HK-2 (cell line): ENCODE data around the gene IFNA14.
"Not testable (repeated sequence)": the region's sequence is repeated elsewhere in the genome, so short reads cannot be mapped to it uniquely, and the experiment has no call there.

Experiments
- DNase-seq: peaks from one replicate; pipeline ENCODE4 v3.0.0-alpha.2; 2018; ENCODE audit not compliant: unreplicated experiment

The IFNA14 gene

DNA sequence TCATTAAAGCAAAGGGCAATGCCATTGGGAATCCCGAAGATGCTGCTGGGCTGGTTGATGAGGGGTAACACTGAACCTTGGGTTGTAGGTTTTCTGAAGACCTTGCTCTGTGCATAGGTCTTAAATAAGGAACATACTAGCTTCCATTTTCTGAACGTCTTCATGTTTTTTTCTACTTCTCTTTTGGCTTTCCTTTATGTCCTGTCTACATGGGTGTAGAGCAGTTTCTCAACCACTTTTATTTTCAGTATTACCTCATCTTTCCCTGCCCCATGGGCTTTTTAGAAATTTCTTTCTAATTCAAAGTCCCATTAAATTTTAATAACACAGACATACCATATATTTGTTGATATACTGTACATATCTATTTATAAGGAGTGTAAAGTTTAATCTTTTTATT lies at the start of gene IFNA14:
IFNA14 (minus strand) TSS at position 95 of the 400 bp plus-strand sequence; CDS start at position 25, 70 bp downstream.
- no peak for DNase-seq

DNA sequence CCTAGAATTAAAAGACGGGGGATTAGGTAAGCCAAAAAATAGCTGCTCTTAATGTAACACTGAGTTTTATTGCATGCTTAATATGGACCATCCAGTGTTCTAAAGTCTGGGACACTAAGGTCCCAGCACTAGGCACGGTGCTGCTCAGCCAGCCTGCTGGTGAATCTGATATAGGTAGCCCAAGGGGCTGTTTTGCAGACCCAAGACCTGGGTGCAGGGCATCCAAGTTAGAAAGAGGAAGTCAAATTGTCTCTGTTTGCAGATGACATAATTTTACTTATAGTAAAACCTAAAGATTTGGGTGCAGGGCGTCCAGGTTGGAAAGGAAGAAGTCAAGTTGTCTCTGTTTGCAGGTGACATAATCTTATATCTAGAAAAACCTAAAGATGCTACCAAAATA lies 47.5 kb upstream of the IFNA14 start:
- no peak for DNase-seq

DNA sequence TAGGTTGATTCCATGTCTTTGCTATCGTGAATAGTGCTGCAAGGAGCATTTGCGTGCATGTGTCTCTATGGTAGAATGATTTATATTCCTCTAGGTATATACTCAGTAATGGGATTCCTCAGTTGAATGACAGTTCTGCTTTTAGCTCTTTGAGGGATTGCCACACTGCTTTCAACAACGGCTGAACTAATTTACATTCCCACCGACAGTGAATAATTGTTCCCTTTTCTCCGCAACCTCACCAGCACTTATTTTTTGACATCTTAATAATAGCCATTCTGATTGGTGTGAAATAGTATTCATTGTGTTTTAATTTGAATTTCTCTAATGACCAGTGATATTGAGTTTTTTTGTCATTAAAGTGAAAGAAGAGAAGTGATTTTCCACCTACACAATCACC lies 46.9 kb upstream of the IFNA14 start:
- DNase-seq = no peak

DNA sequence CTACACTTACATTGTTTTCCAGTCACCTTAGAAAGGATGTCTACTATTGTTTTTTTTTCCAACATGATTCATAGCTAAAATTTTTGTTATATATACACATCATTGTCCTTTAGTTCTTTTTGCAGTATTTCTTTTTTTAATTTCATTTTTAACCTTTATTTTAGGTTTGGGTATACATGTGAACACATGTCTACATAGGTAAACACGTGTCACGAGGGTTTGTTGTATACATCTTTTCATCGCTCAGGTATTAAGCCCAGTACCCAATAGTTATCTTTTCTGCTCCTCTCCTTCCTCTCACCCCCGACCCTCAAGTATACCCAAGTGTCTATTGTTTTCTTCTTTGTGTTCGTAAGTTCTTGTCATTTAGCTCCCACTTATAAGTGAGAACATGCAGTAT lies 46.3 kb upstream of the IFNA14 start:
- no peak for DNase-seq

DNA sequence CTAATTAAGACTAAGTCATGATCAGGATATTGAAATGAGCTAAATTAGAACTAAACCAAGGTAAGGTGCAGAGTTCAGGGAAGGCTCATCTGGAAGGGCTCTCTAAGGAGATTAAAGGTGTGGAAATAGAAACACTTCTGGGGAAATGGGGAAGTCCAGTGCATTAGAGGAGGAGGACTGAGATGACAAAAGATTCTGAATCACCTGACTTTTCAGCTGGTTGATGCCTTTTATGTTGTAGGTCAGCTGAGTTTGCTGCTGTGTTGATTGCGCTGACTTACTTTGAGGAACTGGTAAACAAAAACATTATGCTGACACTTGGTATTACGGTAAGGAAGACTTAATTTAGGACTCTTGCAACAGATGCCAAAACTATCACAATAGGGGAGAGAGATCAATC lies 41.5 kb upstream of the IFNA14 start:
- DNase-seq = no peak

DNA sequence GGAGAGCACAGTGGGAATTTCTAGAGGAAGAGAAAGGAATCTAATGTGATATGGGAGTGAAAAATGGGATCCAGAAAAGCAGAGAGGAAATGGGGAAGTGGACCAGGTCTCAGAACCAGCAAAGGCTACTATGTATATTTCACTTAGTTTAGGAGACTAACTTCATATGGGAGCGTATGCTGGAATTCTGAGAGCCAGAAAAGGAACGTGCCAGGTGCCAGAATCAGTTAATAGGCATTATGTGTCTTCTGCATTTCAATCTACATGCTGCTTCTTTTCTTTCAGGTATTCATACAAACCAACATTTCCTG lies 28.5 kb upstream of the IFNA14 start:
- DNase-seq = no peak

DNA sequence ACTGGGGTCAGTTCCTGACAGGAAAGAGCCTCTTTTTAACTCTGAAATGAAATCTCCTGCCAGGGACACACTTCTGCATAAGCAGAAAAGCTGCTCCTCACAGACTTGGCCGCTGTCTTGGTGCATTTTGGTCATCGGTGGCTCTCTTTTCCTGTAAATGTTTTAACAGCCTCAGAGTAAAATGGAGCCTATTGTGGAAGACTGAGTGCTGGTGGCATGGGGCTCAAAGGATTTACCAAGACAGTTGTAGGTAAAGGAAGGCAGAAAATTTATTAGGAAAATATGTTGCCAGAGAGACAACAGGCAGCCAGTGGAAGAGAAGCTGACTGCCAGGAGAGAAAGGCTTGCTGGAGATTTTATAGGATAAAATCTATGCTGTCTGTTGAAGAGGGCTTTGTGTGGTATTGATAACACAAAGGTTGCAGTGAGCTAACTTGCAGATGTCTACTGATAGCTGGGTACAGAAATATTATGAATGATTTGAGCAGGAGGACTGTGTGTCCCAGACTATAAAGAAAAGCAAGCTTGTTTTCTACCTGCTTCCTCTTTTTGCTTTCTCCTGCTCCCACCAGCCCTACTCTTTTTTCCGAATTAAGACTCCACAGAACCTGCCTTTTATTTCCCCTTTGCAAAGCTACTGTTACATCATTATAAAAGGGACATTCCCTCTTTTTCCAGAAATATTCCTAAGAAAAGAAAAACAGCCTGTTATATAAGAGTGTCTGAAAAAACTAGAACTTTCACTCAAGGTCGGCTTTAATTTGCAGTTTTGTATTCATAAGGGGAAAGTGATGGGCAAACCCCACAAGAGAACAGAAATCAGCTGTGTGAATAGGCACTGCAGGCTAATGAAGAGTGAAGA lies 27.9 kb upstream of the IFNA14 start:
- DNase-seq = no peak

DNA sequence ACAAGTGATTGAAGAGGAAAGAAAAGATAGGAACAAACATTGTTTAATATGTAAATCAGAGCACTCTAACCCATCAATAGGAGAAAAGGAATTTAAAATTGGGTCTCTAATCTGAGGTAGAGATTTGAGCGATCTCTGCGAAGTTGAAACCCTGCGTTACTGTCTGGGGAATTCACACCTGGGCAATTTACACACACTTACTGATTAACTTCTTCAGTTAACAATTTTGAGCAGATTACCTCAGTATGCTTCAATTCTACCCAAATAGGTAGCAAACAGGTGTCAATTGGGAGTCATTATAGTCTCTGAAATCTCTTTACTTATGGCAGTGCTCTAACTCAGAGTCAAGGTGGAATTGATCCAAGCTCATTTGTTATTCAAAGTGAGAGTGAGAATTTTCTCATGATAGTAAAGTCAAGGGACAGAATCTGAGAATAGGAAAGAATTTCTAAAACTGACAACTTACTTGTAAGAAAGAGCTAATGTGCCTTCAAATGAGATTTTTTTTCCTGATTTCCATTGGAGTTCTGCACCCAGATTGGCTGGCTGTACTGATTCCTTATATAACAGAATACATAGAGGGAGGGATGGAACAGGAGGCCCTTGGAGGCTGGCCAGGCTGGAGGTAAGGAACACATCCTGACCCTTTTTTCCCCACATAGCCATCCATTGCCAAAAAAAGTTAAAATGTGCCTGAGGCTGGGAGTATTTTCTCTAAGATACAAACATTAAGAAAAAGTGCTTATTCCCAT lies 27.1 kb upstream of the IFNA14 start:
- no peak for DNase-seq

DNA sequence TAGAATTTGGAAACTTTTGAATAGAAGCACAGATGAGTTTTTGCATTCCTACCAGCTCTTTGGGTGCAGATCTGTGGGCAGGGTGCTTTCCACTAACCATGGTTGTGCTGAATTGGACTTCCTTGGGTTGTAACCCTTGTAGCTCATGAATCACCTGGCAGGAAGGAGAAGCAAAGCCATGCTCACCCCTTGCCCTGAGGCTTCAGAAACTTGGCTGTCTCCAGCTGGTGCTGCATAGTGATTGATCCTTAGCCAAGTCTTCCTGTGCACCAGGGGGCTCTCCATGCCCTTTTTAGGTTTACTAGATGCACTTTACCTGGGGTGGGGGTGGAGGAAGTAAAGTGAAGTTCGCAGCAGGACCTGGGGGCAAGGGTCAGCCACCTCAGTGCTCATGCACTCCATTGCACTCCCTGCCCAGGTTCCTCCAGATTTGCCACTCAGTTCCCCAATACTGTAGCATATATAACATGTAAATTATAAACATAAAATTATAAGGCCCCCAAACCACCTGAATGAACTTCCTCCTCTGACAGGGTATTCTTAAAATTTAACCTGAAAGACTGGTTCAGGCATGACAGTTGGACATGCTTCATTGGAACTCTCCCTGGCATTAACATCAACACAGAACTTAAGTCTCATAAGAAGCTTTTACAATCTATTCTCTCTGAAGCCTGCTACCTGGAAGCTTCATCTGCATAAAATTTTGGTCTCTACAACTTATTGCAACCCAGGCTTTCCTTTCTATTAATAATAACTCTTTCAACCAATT lies 25.8 kb upstream of the IFNA14 start:
- no peak for DNase-seq

DNA sequence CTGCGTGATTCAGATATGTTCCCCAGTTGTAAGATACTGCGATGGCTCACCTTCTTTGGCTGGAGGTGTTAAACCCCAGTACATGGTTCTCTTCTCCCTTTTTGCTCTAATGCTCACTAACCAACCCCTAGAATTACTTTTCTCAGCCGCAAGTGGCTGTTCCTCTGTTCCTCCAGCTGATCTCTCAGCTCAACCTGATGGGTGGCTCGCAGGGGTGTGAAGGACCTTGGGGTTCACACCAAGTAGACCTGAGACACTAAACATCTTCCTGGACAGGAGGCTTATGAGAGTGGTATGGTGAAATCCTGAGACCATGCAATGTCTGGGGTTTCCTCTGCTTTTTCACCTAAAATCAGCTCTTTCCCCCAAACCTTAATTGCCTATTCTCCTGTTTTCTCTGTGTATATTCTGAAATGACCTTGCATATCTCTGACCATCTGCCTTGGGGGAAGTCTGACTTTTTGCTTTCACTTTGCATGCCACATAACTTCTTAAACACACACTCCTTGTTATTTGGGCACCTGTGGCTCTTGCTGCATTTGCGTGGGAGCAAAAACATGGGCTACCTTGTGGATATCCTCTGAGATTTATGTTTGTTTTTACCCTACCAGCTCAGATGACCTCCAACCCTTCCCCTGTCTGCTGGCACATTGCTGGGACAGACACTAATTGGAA lies 15.9 kb upstream of the IFNA14 start:
- DNase-seq = no peak

DNA sequence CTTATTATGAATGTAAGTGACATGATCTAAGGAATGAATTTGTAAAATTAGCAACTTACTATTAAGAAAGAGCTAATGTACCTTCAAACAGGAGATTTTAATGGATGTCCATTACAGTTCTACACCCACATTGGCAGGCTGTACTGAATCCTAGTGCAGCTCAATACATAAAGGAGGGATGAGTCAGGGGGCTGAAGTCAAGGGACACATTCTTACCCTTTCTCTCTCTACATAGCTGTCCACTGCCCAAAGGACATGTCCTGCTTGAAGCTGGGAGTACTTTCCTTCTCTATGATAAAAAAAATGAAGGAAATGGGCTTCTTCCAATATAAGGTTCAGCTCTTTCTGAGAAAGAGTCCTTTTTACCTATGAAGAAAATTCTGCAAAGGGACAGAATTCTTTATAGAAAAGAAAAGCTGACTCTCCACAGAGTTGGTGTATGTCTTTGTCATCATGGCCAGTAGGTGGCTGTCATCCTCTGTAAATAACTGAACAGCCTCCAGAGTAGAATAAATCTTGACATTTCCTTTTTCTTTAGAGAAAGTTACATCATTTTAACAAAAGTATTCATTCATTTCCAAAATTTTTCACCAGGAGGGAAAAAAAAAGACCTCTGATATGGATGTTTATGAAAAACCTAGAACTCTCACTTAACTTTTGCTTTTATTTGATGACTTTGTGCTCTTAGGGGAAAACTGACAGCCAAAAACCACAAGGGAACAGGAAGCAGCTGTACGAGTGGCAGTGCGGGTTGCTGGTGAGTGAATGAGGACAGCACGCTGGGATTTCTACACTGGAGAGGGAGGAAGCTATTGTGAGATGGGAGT lies 13.1 kb upstream of the IFNA14 start:
- no peak for DNase-seq

DNA sequence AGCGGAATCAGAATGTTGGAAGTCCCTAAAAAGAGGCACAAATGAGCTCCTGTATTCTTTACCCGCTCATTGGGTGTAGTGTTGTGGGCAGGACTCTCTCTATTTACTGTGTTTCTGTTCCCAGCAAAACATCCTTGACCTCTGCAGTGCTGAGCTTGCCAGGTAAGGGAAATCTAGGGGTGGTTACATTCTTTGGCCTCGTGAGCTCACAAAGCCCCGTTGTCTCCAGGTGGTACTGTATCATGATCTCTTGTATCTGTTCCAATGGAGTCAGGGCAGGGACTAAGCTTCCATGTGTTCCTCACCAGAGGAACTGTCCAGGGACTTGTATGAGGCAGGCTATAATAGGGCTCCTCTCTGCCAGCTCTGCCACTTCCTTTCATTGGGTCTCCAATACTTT lies 11.8 kb upstream of the IFNA14 start:
- DNase-seq = no peak

DNA sequence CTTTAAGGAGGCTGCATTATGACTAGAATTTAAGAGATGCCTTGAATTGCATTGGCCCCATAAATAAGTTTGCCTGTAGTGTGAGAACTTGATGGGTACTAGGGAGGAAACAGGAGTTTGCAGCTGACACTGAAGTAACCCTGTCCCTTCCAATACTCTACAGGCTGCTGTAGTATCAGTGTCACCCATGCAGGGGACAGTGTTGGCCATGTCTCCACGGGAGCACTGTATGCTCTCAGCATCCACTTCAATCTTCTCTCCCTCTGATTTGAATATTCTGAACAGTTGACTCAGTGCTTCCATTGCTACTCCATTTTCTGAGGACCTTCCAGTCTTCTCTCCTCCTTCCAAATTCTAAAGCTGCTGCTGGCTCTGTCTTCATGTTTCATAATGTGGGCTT lies 11.4 kb upstream of the IFNA14 start:
- DNase-seq = no peak

DNA sequence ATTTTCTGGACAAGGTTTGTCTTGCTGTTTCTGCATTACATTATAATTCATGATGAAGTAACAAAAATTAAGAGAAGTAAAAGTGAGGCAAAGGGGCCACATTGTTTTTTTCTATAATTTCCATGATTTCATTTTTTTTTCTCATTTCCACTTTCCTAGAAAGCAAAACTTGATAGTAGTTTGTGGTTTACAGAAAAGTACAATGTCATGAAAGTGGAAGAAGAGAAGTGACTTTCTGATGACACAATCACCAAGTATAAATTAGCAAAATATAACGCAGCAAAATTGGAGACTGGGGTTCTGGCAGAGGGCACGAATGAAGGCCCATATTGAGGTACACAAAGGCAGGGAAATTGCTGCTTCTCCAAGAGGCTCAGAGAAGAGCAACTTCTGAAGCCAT lies 5.0 kb upstream of the IFNA14 start:
- DNase-seq = no peak

DNA sequence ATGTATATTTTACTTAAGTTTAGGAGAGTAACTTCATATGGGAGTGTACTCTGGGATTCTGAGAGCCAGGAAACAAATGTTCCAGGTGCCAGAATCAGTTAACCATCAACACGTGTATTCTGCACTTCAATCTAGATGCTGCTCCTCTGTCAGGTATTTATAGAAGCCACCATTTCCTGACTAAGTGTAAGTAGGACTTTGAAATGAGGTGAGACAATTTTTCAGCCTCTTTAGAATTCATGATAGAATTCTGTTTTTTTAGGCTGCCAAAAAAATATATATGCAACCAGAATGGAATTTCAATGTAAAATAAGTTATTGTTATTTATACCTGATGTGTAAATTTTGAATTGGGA lies 3.5 kb downstream of the IFNA14 start:
- not testable (repeated sequence) for DNase-seq

DNA sequence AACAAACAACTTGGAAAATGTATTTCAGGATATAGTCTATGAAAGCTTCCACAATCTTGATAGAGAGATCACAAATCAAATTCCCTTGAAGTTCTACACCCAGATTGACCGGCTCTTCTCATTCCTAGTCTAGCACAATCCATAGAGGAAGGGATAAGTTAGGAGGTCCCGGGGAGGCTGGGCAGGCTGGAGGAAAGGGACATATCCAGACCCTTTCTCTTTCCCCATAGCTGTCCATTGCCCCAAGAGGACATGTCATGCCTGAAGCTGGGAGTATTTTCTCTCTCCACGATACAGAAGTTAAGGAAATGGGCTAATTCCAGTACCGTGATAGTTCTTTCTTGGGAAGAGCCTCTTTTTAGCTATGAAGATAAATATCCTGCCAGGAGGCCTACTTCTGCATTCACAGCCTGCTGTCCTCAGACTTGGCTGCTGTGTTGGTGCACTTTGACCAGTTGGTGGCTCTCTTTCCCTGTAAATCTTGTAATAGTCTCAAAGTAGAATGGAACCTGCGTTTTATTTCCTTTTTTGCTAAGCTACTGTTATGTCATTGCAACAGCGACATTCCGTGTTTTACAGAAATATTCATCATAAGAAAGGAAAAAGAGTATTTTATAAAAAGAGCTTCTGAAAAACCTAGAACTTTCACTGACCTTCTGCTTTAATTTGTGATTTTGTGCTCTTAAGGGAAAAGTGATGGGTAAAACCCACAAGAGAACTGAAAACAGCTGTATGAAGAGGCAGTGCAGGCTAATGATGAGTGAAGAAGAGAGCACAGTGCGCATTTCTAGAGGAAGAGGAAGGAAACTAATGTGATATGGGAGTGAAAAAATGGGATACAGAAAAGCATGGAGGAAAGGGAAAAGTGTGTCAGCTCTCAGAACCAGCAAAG lies 4.1 kb downstream of the IFNA14 start:
- not testable (repeated sequence) for DNase-seq

DNA sequence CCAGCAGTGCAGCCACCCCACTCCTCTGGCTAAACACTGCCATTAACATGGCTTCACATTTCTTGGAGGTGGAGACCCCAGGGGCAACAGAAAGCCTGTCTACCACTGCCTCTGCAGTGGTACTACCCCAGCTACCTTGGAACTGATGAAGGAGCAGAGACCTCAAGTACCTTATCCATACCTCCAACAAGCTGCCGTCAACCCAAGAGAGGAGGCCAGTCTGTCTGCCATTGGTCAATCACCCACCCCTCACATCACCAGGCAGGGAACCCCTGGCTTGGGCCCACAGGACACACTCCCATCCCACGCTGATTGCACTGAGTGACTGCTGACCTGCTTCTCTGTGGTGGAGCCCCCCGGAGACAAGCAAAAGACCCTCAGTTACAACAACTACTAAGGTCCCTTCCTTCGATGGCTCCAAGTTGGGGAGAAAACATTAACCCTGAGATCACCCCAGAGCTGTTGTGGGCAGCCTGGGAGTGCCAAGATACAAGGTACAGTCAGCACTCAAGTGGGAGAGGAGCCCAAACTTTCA lies 5.6 kb downstream of the IFNA14 start:
- no peak for DNase-seq

DNA sequence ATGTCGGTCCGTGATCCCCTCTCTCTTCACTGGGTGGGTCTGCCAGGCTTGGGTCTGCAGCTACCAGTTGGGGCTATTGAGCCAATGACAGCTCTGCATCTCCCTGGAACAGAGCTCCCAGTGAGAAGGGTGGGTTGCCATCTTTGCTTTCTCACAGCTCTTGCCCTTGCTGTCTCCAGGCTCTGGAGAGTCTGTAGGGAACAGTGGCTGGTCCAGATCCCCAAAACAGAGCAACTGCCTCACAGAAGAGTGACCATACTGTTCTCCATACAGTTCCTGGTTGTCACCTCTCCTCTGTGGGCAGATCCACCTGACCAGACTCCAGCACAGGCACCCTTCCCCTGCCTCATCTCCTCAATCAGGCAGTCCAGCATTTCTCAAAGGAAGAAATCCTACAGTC lies 6.5 kb downstream of the IFNA14 start:
- DNase-seq = no peak

DNA sequence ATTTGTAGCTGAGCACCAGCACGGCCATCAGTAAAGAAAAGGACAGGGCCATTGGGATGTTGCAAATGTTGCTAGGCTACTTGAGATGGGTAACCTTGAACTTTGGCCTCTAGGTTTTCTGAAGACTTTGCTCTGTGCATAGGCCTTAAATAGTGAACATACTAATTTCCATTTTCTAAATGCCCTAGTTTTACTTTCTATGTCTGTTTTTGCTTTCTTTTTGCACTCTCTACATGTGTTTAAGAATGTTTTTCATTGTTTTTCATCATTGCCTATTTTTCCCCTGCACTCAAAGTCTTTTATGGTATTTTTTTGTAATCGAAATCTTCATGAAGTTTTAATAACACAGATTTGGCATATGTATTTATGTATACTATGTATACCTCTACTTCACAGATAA lies 11.7 kb downstream of the IFNA14 start, which contains the start of gene IFNA17:
IFNA17 (minus strand) TSS at position 101 of the 400 bp plus-strand sequence; CDS start at position 52, 49 bp downstream.
- DNase-seq = no peak

DNA sequence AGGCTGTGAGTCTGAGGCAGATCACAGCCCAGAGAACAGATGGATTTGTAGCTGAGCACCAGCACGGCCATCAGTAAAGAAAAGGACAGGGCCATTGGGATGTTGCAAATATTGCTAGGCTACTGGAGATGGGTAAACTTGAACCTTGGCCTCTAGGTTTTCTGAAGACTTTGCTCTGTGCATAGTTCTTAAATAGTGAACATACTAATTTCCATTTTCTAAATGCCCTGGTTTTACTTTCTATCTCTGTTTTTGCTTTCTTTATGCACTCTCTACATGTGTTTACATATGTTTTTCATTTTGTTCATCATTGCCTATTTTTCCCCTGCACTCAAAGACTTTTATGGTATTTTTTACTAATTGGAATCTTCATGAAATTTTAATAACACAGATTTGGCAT lies 22.6 kb downstream of the IFNA14 start, which contains the start of gene IFNA16:
IFNA16 (minus strand) TSS at position 101 of the 400 bp plus-strand sequence; CDS start at position 95, 6 bp downstream.
- not testable (repeated sequence) for DNase-seq
